ENCODE data around the gene RRP1.

RRP1 gene

GRCh38 chr21:43797415-43797814 lies 8.0 kb downstream of the RRP1 start:
- H3K4me1 ChIP-seq (ENCODE audit: control insufficient read depth in 1 of 2, insufficient read depth in 2 of 2, low read length in 2 of 2): no peaks in the 10 kb centered on the region
- H3K9me3 ChIP-seq (ENCODE audit: control insufficient read depth in 1 of 2, low read length in 2 of 2): no peaks in the 10 kb centered on the region
- peaks cover 56 to 97% of the 10 kb centered on the region in 2 donors for H3K36me3 ChIP-seq (ENCODE audit: control insufficient read depth in 1 of 2, insufficient read depth in 2 of 2, low read length in 2 of 2)
- H3K27me3 ChIP-seq (ENCODE audit: low read depth, low read length): no peaks in the 10 kb centered on the region
- no peak overlapping the region for H3K27ac ChIP-seq (ENCODE audit: low read length)
- no peak overlapping the region for H3K4me3 ChIP-seq (ENCODE audit: low read depth in 1 of 2, low read length in 2 of 2)

DNA sequence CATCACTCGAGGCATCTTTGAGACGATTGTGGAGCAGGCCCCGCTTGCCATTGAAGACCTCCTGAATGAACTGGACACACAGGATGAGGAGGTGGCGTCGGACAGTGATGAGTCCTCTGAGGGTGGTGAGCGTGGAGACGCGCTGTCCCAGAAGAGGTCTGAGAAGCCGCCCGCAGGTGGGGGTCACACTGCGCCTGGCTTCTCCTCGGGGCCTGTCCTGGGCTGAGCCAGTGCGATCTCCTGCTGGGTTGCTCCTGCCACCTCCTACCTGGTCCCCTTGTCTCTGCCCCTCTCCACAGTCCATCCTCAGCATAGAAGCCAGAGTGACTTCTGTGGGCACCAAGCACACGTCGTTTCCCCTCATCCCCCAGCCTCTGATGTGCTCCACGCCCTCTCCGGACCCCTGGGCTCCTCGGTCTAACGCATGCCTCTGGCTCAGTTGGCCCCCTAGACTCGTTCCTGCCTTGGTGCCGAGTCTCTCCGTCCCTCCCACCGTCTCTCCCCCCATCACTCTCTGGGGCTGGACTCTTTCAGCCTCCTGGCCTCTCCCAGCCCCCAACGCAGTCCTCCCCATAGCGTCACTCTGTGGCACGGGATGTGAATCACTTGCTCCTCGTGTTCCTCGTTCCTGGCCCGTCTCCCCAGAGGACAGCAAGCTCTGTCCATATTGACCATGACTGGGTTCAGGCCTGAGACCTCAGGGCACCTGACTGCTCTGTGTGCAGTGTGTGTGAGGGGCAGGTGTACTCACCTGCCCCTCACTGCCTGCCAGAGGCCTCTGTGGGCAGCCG lies 8.7 kb downstream of the RRP1 start:
- Histone ChIP-seq H3K36me3 (ENCODE audit: control insufficient read depth in 1 of 2, insufficient read depth in 2 of 2, low read length in 2 of 2) (peaks cover 57 to 97% of the 10 kb centered on the region in 2 donors), H3K4me1 (ENCODE audit: control insufficient read depth in 1 of 2, insufficient read depth in 2 of 2, low read length in 2 of 2) (no peaks in the 10 kb centered on the region), H3K27me3 (ENCODE audit: low read depth, low read length) (no peaks in the 10 kb centered on the region), H3K4me3 (ENCODE audit: low read depth in 1 of 2, low read length in 2 of 2) (no peak overlapping the region), H3K9me3 (ENCODE audit: control insufficient read depth in 1 of 2, low read length in 2 of 2) (no peaks in the 10 kb centered on the region), H3K27ac (ENCODE audit: low read length) (no peak overlapping the region)

- H3K4me3 ChIP-seq (ENCODE audit: low read depth in 1 of 2, low read length in 2 of 2): no peak overlapping the region
- no peaks in the 10 kb centered on the region for H3K4me1 ChIP-seq (ENCODE audit: control insufficient read depth in 1 of 2, insufficient read depth in 2 of 2, low read length in 2 of 2)
- peaks cover 48 to 97% of the 10 kb centered on the region in 2 donors for H3K36me3 ChIP-seq (ENCODE audit: control insufficient read depth in 1 of 2, insufficient read depth in 2 of 2, low read length in 2 of 2)
- no peak overlapping the region for H3K27ac ChIP-seq (ENCODE audit: low read length)
- no peaks in the 10 kb centered on the region for H3K9me3 ChIP-seq (ENCODE audit: control insufficient read depth in 1 of 2, low read length in 2 of 2)
- no peaks in the 10 kb centered on the region for H3K27me3 ChIP-seq (ENCODE audit: low read depth, low read length)
These were observed 10.0 kb downstream of the RRP1 start for GRCh38 chr21:43799301-43799840.

- Histone ChIP-seq H3K36me3 (ENCODE audit: control insufficient read depth in 1 of 2, insufficient read depth in 2 of 2, low read length in 2 of 2) (peaks cover 45 to 92% of the 10 kb centered on the region in 2 donors), H3K9me3 (ENCODE audit: control insufficient read depth in 1 of 2, low read length in 2 of 2) (no peaks in the 10 kb centered on the region), H3K4me1 (ENCODE audit: control insufficient read depth in 1 of 2, insufficient read depth in 2 of 2, low read length in 2 of 2) (no peaks in the 10 kb centered on the region), H3K27me3 (ENCODE audit: low read depth, low read length) (no peaks in the 10 kb centered on the region), H3K27ac (ENCODE audit: low read length) (no peak overlapping the region), H3K4me3 (ENCODE audit: low read depth in 1 of 2, low read length in 2 of 2) (no peak overlapping the region)
These were observed 10.7 kb downstream of the RRP1 start for GRCh38 chr21:43800124-43800523.

GRCh38 chr21:43800566-43800965 lies 11.2 kb downstream of the RRP1 start:
- Histone ChIP-seq H3K27me3 (ENCODE audit: low read depth, low read length) (no peaks in the 10 kb centered on the region), H3K36me3 (ENCODE audit: control insufficient read depth in 1 of 2, insufficient read depth in 2 of 2, low read length in 2 of 2) (peaks cover 40 to 88% of the 10 kb centered on the region in 2 donors), H3K9me3 (ENCODE audit: control insufficient read depth in 1 of 2, low read length in 2 of 2) (no peaks in the 10 kb centered on the region), H3K27ac (ENCODE audit: low read length) (no peak overlapping the region), H3K4me3 (ENCODE audit: low read depth in 1 of 2, low read length in 2 of 2) (no peak overlapping the region), H3K4me1 (ENCODE audit: control insufficient read depth in 1 of 2, insufficient read depth in 2 of 2, low read length in 2 of 2) (no peaks in the 10 kb centered on the region)

DNA sequence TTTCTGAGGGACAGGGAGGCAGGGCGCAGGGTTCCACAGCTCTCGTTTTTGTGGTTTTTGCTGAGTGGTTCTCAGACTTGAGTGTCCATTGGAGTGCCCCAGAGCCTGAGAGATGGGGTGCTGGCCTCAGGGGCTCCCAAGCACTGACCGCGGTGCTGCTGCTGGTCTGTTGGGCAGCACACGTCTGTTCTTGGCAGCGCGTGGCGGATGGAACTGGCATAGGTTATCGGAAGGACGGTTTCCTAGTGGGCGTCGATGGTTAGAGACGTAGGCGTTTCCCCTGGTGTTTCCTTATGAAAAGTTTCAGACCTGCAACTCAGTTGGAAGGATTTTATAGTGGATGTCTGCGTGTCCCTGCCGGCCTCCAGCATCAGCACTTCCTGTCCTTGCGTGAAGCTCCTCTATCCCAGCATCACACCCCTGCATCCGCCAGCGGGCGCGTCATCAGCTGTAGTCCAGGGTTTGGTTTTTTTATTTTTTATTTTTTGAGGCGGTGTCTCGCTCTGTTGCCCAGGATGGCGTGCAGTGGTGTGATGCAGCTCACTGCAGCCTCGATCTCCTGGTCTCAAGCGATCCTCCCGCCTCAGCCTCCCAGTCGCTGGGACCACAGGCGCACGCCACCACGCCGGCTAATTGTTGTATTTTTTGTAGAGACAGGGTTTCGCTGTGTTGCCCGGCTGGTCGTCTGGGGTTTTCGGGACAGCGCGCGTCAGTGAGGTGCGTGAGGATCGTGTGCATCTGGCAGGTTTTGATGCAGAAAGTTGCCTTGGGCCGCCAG lies 11.8 kb downstream of the RRP1 start:
- H3K27ac ChIP-seq (ENCODE audit: low read length): no peak overlapping the region
- H3K36me3 ChIP-seq (ENCODE audit: control insufficient read depth in 1 of 2, insufficient read depth in 2 of 2, low read length in 2 of 2): peaks cover 40 to 82% of the 10 kb centered on the region in 2 donors
- no peaks in the 10 kb centered on the region for H3K9me3 ChIP-seq (ENCODE audit: control insufficient read depth in 1 of 2, low read length in 2 of 2)
- no peak overlapping the region for H3K4me3 ChIP-seq (ENCODE audit: low read depth in 1 of 2, low read length in 2 of 2)
- H3K27me3 ChIP-seq (ENCODE audit: low read depth, low read length): no peaks in the 10 kb centered on the region
- no peaks in the 10 kb centered on the region for H3K4me1 ChIP-seq (ENCODE audit: control insufficient read depth in 1 of 2, insufficient read depth in 2 of 2, low read length in 2 of 2)

DNA sequence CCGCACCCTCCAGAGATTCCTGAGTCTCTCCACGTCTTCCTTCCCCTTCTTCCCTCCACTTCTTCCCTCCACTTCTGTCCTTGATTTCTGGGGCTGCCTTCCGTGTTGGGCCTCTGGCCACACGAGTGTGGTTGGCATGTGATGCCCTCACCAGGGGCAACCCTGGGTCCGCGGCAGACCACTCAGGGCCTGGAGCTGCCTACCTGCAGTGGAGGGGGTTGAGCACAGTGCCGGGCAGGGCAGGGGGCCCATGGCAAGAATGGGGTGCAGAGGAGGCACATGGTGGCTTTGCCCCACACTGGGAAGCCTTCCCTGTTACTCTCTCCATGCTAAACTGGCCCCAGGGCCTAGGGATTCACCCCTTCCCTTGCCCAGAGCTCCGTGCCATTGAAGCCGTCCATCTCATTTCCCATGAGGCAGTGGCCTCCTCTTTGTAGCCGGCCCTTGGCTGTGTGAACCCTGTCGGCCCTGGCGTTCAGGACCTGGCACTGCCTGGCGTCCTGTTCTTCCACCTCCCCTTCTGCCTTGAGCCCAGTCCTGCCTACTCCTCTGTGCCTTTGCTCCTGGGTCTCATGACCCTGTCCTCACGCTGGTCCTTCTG lies 13.4 kb downstream of the RRP1 start:
- no peaks in the 10 kb centered on the region for H3K9me3 ChIP-seq (ENCODE audit: control insufficient read depth in 1 of 2, low read length in 2 of 2)
- no peaks in the 10 kb centered on the region for H3K27me3 ChIP-seq (ENCODE audit: low read depth, low read length)
- no peaks in the 10 kb centered on the region for H3K4me1 ChIP-seq (ENCODE audit: control insufficient read depth in 1 of 2, insufficient read depth in 2 of 2, low read length in 2 of 2)
- H3K27ac ChIP-seq (ENCODE audit: low read length): no peak overlapping the region
- peaks cover 32 to 65% of the 10 kb centered on the region in 2 donors for H3K36me3 ChIP-seq (ENCODE audit: control insufficient read depth in 1 of 2, insufficient read depth in 2 of 2, low read length in 2 of 2)
- H3K4me3 ChIP-seq (ENCODE audit: low read depth in 1 of 2, low read length in 2 of 2): no peak overlapping the region

DNA sequence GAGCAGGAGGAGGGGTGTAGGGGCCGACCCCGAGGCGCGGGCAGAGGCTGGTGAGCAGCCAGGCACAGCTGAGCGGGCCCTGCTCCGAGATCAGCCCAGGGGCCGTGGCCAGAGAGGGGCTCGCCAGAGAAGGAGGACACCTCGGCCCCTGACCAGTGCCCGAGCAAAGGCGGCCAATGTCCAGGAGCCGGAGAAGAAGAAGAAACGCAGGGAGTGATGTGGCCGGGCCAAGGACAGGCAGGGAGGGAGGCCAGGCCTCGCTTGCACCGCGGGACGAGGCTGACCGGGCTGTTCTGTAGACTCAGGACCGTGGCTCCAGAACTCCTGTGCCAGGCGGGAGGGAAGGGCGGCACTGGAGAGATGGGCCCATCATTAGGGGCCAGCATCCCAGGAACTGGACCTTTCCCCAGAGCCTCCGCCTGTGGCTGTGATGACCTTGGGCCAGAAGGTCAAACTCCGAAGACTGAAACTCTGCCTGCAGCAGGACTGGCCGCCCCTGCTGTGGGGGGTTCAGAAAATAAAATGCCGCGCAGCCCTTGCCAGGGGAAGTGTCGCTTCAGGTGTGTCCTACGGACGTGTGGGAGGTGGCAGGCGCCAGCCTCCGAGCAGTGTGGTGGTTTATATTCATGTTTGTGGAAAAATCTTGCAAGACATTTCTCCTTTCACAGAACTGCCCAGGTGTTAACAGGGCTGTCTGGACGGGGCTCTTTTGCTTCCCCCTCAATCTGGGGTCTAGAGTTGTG lies 14.4 kb downstream of the RRP1 start:
- no peaks in the 10 kb centered on the region for H3K4me1 ChIP-seq (ENCODE audit: control insufficient read depth in 1 of 2, insufficient read depth in 2 of 2, low read length in 2 of 2)
- peaks cover 27 to 56% of the 10 kb centered on the region in 2 donors for H3K36me3 ChIP-seq (ENCODE audit: control insufficient read depth in 1 of 2, insufficient read depth in 2 of 2, low read length in 2 of 2)
- no peak overlapping the region for H3K4me3 ChIP-seq (ENCODE audit: low read depth in 1 of 2, low read length in 2 of 2)
- H3K27ac ChIP-seq (ENCODE audit: low read length): no peak overlapping the region
- H3K9me3 ChIP-seq (ENCODE audit: control insufficient read depth in 1 of 2, low read length in 2 of 2): no peaks in the 10 kb centered on the region
- H3K27me3 ChIP-seq (ENCODE audit: low read depth, low read length): no peaks in the 10 kb centered on the region

GRCh38 chr21:43805275-43805800 lies 16.0 kb downstream of the RRP1 start:
- H3K27me3 ChIP-seq (ENCODE audit: low read depth, low read length): no peaks in the 10 kb centered on the region
- H3K27ac ChIP-seq (ENCODE audit: low read length): no peak overlapping the region
- H3K4me1 ChIP-seq (ENCODE audit: control insufficient read depth in 1 of 2, insufficient read depth in 2 of 2, low read length in 2 of 2): peaks cover 0 to under 1% of the 10 kb centered on the region in 2 donors
- peaks cover 19 to 40% of the 10 kb centered on the region in 2 donors for H3K36me3 ChIP-seq (ENCODE audit: control insufficient read depth in 1 of 2, insufficient read depth in 2 of 2, low read length in 2 of 2)
- no peak overlapping the region for H3K4me3 ChIP-seq (ENCODE audit: low read depth in 1 of 2, low read length in 2 of 2)
- no peaks in the 10 kb centered on the region for H3K9me3 ChIP-seq (ENCODE audit: control insufficient read depth in 1 of 2, low read length in 2 of 2)

DNA sequence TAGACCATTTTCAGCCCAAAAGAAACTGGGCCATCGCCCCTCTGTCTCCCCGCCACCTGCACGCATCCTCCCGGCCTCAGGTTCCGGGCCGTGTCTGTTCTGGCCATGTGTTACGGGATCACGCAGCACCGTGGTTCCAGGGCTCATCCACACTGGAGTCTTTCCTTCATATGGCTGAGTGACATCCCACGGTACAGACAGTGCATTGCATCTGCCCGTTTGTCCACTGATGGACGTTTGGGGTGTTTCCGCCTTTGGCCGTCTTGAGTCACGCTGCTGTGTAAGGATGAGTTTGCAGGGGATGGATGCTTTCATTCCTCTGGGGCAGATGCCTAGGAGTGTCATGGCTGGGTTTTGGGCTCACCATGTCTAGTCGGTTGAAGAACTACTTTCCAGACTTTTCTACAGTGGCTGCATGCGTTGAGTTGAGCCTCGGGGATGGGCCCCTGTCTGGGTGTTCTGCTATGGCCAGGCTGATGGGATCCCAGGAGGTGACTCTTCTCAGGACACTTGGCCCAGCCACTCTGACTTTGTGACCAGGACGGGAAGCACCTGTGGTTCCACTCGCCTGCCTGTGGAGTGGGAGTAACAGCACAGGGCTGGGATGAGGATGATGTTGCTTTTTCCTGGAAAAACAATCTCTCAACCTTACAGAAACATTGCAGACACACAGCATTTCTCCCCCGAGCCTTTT lies 16.8 kb downstream of the RRP1 start:
- Histone ChIP-seq H3K27me3 (ENCODE audit: low read depth, low read length) (no peaks in the 10 kb centered on the region), H3K9me3 (ENCODE audit: control insufficient read depth in 1 of 2, low read length in 2 of 2) (no peaks in the 10 kb centered on the region), H3K27ac (ENCODE audit: low read length) (no peak overlapping the region), H3K36me3 (ENCODE audit: control insufficient read depth in 1 of 2, insufficient read depth in 2 of 2, low read length in 2 of 2) (peaks cover 19 to 32% of the 10 kb centered on the region in 2 donors), H3K4me3 (ENCODE audit: low read depth in 1 of 2, low read length in 2 of 2) (no peak overlapping the region), H3K4me1 (ENCODE audit: control insufficient read depth in 1 of 2, insufficient read depth in 2 of 2, low read length in 2 of 2) (peaks cover 0 to 8% of the 10 kb centered on the region in 2 donors)

Measured in muscle layer of duodenum (tissue), 2 donors.